Brain microvascular endothelial cell (primary cell): ENCODE data around the gene COL24A1.

Source experiments
- DNase-seq: peaks from one replicate; pipeline ENCODE4 v3.0.0-alpha.2; 2020
- H3K27ac ChIP-seq: fragments of 250-450 bp; sonication (Bioruptor Pico); 2 replicates; pipeline ENCODE4 v1.5.1; 2020; ENCODE audit warnings: mild to moderate bottlenecking, moderate library complexity
- H3K27me3 ChIP-seq: fragments of 250-450 bp; sonication (Bioruptor Pico); replicated peaks from 2 replicates; pipeline ENCODE4 v1.5.1; 2020; ENCODE audit warnings: mild to moderate bottlenecking
- H3K36me3 ChIP-seq: fragments of 250-450 bp; sonication (Bioruptor Pico); replicated peaks from 2 replicates; pipeline ENCODE4 v1.5.1; 2020; ENCODE audit warnings: mild to moderate bottlenecking
- H3K4me3 ChIP-seq: 2 replicates; pipeline ENCODE4 v1.5.1; 2011; ENCODE audit warnings: low read depth, mild to moderate bottlenecking, control low read depth, low read length, moderate library complexity
- CTCF ChIP-seq: IDR thresholded peaks from 2 replicates; pipeline ENCODE4 v1.5.1; 2011; ENCODE audit warnings: low read depth, mild to moderate bottlenecking, moderate library complexity, low read length, control low read depth, inconsistent platforms; ENCODE audit errors: missing control alignments
- in situ Hi-C: cut with HindIII; loops from 2 replicates; pipeline ENCODE4 v1.10.0; 2017; ENCODE audit warnings: low sequenced_read_pairs, low pct_ligation_motif_present

COL24A1 gene

GRCh38 chr1:86156566-86157455 lies at the start of gene COL24A1:
TSS of gene COL24A1 (minus strand) at chr1:86156772. CDS start at chr1:86156396, 376 bp downstream.
- TF ChIP-seq CTCF, result no peak
- H3K27ac ChIP-seq, result no peak within 1 kb of the TSS
- peak; percentile 54 for DNase-seq
- H3K27me3 ChIP-seq, result no peaks in the 10 kb centered on the region
- peak within 1 kb of the TSS; percentile 52 for H3K4me3 ChIP-seq
- in situ Hi-C loops, result no loop called here
- no peaks in the 10 kb centered on the region for H3K36me3 ChIP-seq

DNA sequence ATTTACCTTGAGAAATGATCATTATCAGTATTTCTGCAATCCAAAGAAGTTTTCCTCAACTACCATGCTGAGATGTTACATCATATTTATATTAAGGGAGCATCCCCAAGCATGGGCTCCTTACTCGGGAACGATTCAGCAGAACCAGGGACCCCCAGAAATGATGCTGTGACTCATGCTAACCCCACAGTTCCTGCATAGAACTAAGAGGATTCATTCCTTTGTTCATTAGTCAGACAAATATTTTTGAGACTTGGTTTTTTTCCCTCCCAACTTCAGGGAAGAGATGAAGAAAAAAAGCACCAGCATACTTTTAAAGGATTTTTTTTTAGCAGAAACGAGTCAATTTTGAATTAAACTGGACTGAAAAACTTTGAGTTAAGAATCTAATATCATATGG lies 49.2 kb upstream of the COL24A1 start:
- Histone ChIP-seq H3K4me3 (no peak overlapping the region), H3K27ac (no peak overlapping the region), H3K27me3 (no peaks in the 10 kb centered on the region), H3K36me3 (no peaks in the 10 kb centered on the region)
- DNase-seq, result no peak
- in situ Hi-C loops, result no loop called here
- TF ChIP-seq CTCF, result no peak

GRCh38 chr1:86202552-86203340 lies 46.2 kb upstream of the COL24A1 start:
- Histone ChIP-seq H3K4me3 (no peak overlapping the region), H3K27ac (no peak overlapping the region), H3K27me3 (no peaks in the 10 kb centered on the region), H3K36me3 (no peaks in the 10 kb centered on the region)
- no peak for DNase-seq
- in situ Hi-C loops, result no loop called here
- no peak for TF ChIP-seq CTCF

- peak; percentile 2 for DNase-seq
- Histone ChIP-seq H3K27ac (no peak overlapping the region), H3K36me3 (no peaks in the 10 kb centered on the region), H3K4me3 (no peak overlapping the region), H3K27me3 (no peaks in the 10 kb centered on the region)
- TF ChIP-seq CTCF, result no peak
- in situ Hi-C loops, result no loop called here
Observed at GRCh38 chr1:86201311-86201710, 44.7 kb upstream of the COL24A1 start.

GRCh38 chr1:86200901-86201300 lies 44.3 kb upstream of the COL24A1 start:
- TF ChIP-seq CTCF, result no peak
- H3K27me3 ChIP-seq, result no peaks in the 10 kb centered on the region
- in situ Hi-C loops, result no loop called here
- no peak overlapping the region for H3K27ac ChIP-seq
- H3K4me3 ChIP-seq, result no peak overlapping the region
- H3K36me3 ChIP-seq, result no peaks in the 10 kb centered on the region
- peak; percentile 3 for DNase-seq
